Activated CD4-positive, alpha-beta T cell treated with anti-CD3 and anti-CD28 coated beads, Interleukin-2, amount 50 U/mL, for 16 hours (primary cell): ENCODE measurements around the gene AGMAT.
"Not testable (repeated sequence)": the region's sequence is repeated elsewhere in the genome, so short reads cannot be mapped to it uniquely, and the experiment has no call there.

Experiments used
- DNase-seq: peaks from one replicate; pipeline ENCODE4 v3.0.0-alpha.2; 2020

Gene AGMAT

GRCh38 chr1:15609631-15610030 is 24.8 kb upstream of the AGMAT start:
- no peak for DNase-seq

GRCh38 chr1:15605398-15606383 is 20.8 kb upstream of the AGMAT start:
- no peak for DNase-seq

- DNase-seq, result not testable (repeated sequence)
Observed at GRCh38 chr1:15604400-15604799, 19.5 kb upstream of the AGMAT start.

GRCh38 chr1:15603966-15604282 is 19.1 kb upstream of the AGMAT start:
- not testable (repeated sequence) for DNase-seq

- DNase-seq, result peak; percentile 92
Observed at GRCh38 chr1:15603050-15603965, 18.5 kb upstream of the AGMAT start.

GRCh38 chr1:15598436-15598835 is 13.6 kb upstream of the AGMAT start:
- DNase-seq, result no peak

GRCh38 chr1:15595809-15596617 is 11.2 kb upstream of the AGMAT start:
- no peak for DNase-seq

GRCh38 chr1:15592285-15592684 is 7.4 kb upstream of the AGMAT start:
- no peak for DNase-seq

- no peak for DNase-seq
Observed at GRCh38 chr1:15583016-15583706, 1.7 kb downstream of the AGMAT start.

- DNase-seq, result peak; percentile 6
Observed at GRCh38 chr1:15579683-15580047, 5.2 kb downstream of the AGMAT start.

GRCh38 chr1:15578921-15579682 is 5.7 kb downstream of the AGMAT start:
- DNase-seq, result peak; percentile 28

GRCh38 chr1:15577691-15578090 is 7.2 kb downstream of the AGMAT start:
- DNase-seq, result peak; percentile 32

- DNase-seq, result no peak
Observed at GRCh38 chr1:15575549-15576150, 9.2 kb downstream of the AGMAT start.

- DNase-seq, result no peak
Observed at GRCh38 chr1:15574741-15575140, 10.1 kb downstream of the AGMAT start.

- no peak for DNase-seq
Observed at GRCh38 chr1:15573477-15573876, 11.4 kb downstream of the AGMAT start.

GRCh38 chr1:15571266-15571665 is 13.6 kb downstream of the AGMAT start:
- DNase-seq, result no peak

- DNase-seq, result no peak
Observed at GRCh38 chr1:15570861-15571260, 14.0 kb downstream of the AGMAT start.

- DNase-seq, result no peak
Observed at GRCh38 chr1:15568387-15569073, 16.3 kb downstream of the AGMAT start.

GRCh38 chr1:15559189-15559810 is 25.6 kb downstream of the AGMAT start:
- DNase-seq, result no peak

GRCh38 chr1:15558516-15558915 is 26.3 kb downstream of the AGMAT start:
- DNase-seq, result no peak
